H9 (cell line): ENCODE data around the gene FNIP2. TPM values are rescaled to one million over a fixed set of nuclear protein-coding genes. Genes with fewer than 3 reads are reported as not detected.

Experiments
- DNase-seq: peaks from one replicate; pipeline ENCODE4 v3.0.0-alpha.2; 2017
- H2AFZ ChIP-seq: one replicate; pipeline ENCODE4 v1.6.1; 2013; ENCODE audit warnings: mild to moderate bottlenecking, low read length, control low read depth, moderate library complexity
- H2AK5ac ChIP-seq: 2 replicates; pipeline ENCODE4 v1.6.1; 2013; ENCODE audit warnings: low read length, control low read depth, mixed read lengths; ENCODE audit not compliant: insufficient read length
- H2BK120ac ChIP-seq: one replicate; pipeline ENCODE4 v1.6.1; 2013; ENCODE audit warnings: low read depth, mild to moderate bottlenecking, low read length, control low read depth, inconsistent platforms; ENCODE audit not compliant: poor library complexity, severe bottlenecking
- H2BK12ac ChIP-seq: 2 replicates; pipeline ENCODE4 v1.6.1; 2013; ENCODE audit warnings: low read length, control low read depth, mixed read lengths, low read depth; ENCODE audit not compliant: insufficient read length
- H2BK15ac ChIP-seq: 2 replicates; pipeline ENCODE4 v1.6.1; 2013; ENCODE audit warnings: low read depth, low read length, control low read depth
- H2BK20ac ChIP-seq: one replicate; pipeline ENCODE4 v1.6.1; 2013; ENCODE audit warnings: low read depth, mild to moderate bottlenecking, low read length, control low read depth, inconsistent platforms; ENCODE audit not compliant: poor library complexity, severe bottlenecking
- H2BK5ac ChIP-seq: 2 replicates; pipeline ENCODE4 v1.6.1; 2013; ENCODE audit warnings: low read length, control low read depth, mixed read lengths; ENCODE audit not compliant: insufficient read length
- H3K14ac ChIP-seq: 2 replicates; pipeline ENCODE4 v1.6.1; 2013; ENCODE audit warnings: low read length, control low read depth; ENCODE audit not compliant: insufficient read depth
- H3K18ac ChIP-seq: 2 replicates; pipeline ENCODE4 v1.6.1; 2013; ENCODE audit warnings: low read depth, mild to moderate bottlenecking, mixed read lengths, low read length, control low read depth; ENCODE audit not compliant: insufficient read length
- H3K23ac ChIP-seq: 2 replicates; pipeline ENCODE4 v1.6.1; 2013; ENCODE audit warnings: low read length, control low read depth, mixed read lengths, low read depth; ENCODE audit not compliant: insufficient read length
- H3K23me2 ChIP-seq: 2 replicates; pipeline ENCODE4 v1.6.1; 2013; ENCODE audit warnings: low read depth, mild to moderate bottlenecking, mixed read lengths, low read length, control low read depth; ENCODE audit not compliant: insufficient read length, poor library complexity, severe bottlenecking
- H3K27ac ChIP-seq: 2 replicates; pipeline ENCODE4 v1.5.1; 2013; ENCODE audit warnings: low read length, control low read depth, mixed read lengths, low read depth; ENCODE audit not compliant: insufficient read length
- H3K27me3 ChIP-seq: 2 replicates; pipeline ENCODE4 v1.6.1; 2013; ENCODE audit warnings: low read length, control low read depth, inconsistent platforms; ENCODE audit not compliant: insufficient read depth
- H3K4ac ChIP-seq: 2 replicates; pipeline ENCODE4 v1.6.1; 2013; ENCODE audit warnings: low read depth, mild to moderate bottlenecking, control low read depth, inconsistent platforms, low read length, moderate library complexity
- H3K4me1 ChIP-seq: 2 replicates; pipeline ENCODE4 v1.6.1; 2013; ENCODE audit warnings: low read length, control low read depth, inconsistent platforms; ENCODE audit not compliant: insufficient read depth
- H3K4me2 ChIP-seq: 2 replicates; pipeline ENCODE4 v1.6.1; 2013; ENCODE audit warnings: low read length, control low read depth, mixed read lengths; ENCODE audit not compliant: insufficient read length, insufficient read depth
- H3K56ac ChIP-seq: 2 replicates; pipeline ENCODE4 v1.6.1; 2013; ENCODE audit warnings: low read depth, mild to moderate bottlenecking, mixed read lengths, low read length, control low read depth; ENCODE audit not compliant: insufficient read length
- H3K79me1 ChIP-seq: 2 replicates; pipeline ENCODE4 v1.6.1; 2013; ENCODE audit warnings: low read depth, mild to moderate bottlenecking, moderate library complexity, low read length, control low read depth, inconsistent platforms; ENCODE audit not compliant: insufficient read depth, poor library complexity, severe bottlenecking
- H3K79me2 ChIP-seq: 2 replicates; pipeline ENCODE4 v1.6.1; 2013; ENCODE audit warnings: low read length, control low read depth, inconsistent platforms; ENCODE audit not compliant: insufficient read depth
- H3K9ac ChIP-seq: 2 replicates; pipeline ENCODE4 v1.6.1; 2013; ENCODE audit warnings: low read length, control low read depth, mixed read lengths; ENCODE audit not compliant: insufficient read length; ENCODE audit errors: extremely low read depth
- H3K9me3 ChIP-seq: one replicate; pipeline ENCODE4 v1.6.1; 2013; ENCODE audit warnings: low read depth, low read length, inconsistent platforms; ENCODE audit not compliant: control insufficient read depth
- H3T11ph ChIP-seq: one replicate; pipeline ENCODE4 v1.6.1; 2013; ENCODE audit warnings: mild to moderate bottlenecking, low read length, control low read depth, inconsistent platforms
- H4K20me1 ChIP-seq: one replicate; pipeline ENCODE4 v1.6.1; 2013; ENCODE audit not compliant: control insufficient read depth, insufficient read length, insufficient read depth
- H4K5ac ChIP-seq: 2 replicates; pipeline ENCODE4 v1.6.1; 2013; ENCODE audit warnings: low read depth, mild to moderate bottlenecking, mixed read lengths, low read length, control low read depth; ENCODE audit not compliant: insufficient read length
- H4K8ac ChIP-seq: replicated peaks from 2 replicates; pipeline ENCODE4 v1.6.1; 2013; ENCODE audit warnings: low read length, control low read depth, mixed read lengths, low read depth; ENCODE audit not compliant: insufficient read length
- H4K91ac ChIP-seq: 2 replicates; pipeline ENCODE4 v1.6.1; 2013; ENCODE audit warnings: low read depth, mild to moderate bottlenecking, moderate library complexity, mixed read lengths, low read length, control low read depth; ENCODE audit not compliant: insufficient read length
- H3K27ac Mint-ChIP-seq, 3 experiments: 2 replicates in 2 of 3; 3 replicates in 1 of 3; pipeline ENCODE4 v1.8.0; 2020 to 2021; ENCODE audit warnings: mixed read lengths in 3 of 3, mild to moderate bottlenecking in 1 of 3, moderate library complexity in 1 of 3
- H3K27me3 Mint-ChIP-seq: 2 replicates; pipeline ENCODE4 v1.8.0; 2021; ENCODE audit warnings: low read depth, mild to moderate bottlenecking, moderate library complexity, mixed read lengths
- H3K36me3 Mint-ChIP-seq, 3 experiments: 2 replicates in 2 of 3; 3 replicates in 1 of 3; pipeline ENCODE4 v1.8.0; 2020 to 2021; ENCODE audit warnings: low read depth in 3 of 3, mixed read lengths in 3 of 3; ENCODE audit not compliant: insufficient read depth in 1 of 3
- H3K4me1 Mint-ChIP-seq, 2 experiments: 2 replicates each; pipeline ENCODE4 v1.8.0; 2020; ENCODE audit warnings: mixed read lengths in 2 of 2
- H3K4me3 Mint-ChIP-seq, 2 experiments: 2 replicates in 1 of 2; 3 replicates in 1 of 2; pipeline ENCODE4 v1.8.0; 2020 to 2021; ENCODE audit warnings: mild to moderate bottlenecking in 2 of 2, mixed read lengths in 2 of 2, moderate library complexity in 1 of 2
- H3K9me3 Mint-ChIP-seq, 2 experiments: 2 replicates in 1 of 2; 3 replicates in 1 of 2; pipeline ENCODE4 v1.8.0; 2020; ENCODE audit warnings: mild to moderate bottlenecking in 2 of 2, mixed read lengths in 2 of 2, moderate library complexity in 1 of 2
- WGBS: extraction: QIAGEN DNeasy Blood & Tissue Kit; methylation state at CpG from one replicate; pipeline ENCODE4 v1.1.7; 2013; ENCODE audit warnings: missing lambda C conversion rate, low lambda C conversion rate, mixed read lengths; ENCODE audit not compliant: insufficient read length; ENCODE audit errors: extremely low coverage; 5-methylcytosine and 5-hydroxymethylcytosine counted together
- total RNA-seq: library from RNA; stranded (reverse); gene quantifications from 2 replicates; pipeline ENCODE4 v1.2.1, GENCODE V29; 2021
- TF ChIP-seq, protein P1 (sequence below): fragments of 200-600 bp; sonication (generic); conservative IDR thresholded peaks from 3 replicates; pipeline ENCODE4 v1.8.0; 2021; ENCODE audit warnings: antibody characterized with exemption, mild to moderate bottlenecking

The FNIP2 gene
- total RNA-seq, 1 experiment from 2014 or later, result 9.6 TPM

DNA sequence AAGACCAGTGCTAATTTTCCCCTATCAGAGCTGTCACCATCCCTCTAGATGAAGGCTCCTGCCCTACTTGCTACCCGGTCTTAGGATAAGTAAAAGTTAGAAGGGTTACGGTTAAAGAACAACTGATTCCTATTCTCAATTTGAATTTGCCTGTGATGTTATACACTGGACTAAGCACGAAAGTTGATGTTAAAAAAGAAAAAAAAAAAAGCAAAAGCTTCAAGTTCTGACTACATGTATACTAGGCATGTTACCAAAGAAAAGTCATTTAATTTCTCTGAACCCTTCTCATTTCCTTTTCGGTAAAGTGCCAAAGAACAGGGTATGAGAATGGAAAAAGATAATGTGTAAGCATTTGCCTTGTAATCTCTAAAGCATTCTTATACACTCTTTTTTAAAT lies 44.2 kb upstream of the FNIP2 start:
- TF ChIP-seq, protein P1, sequence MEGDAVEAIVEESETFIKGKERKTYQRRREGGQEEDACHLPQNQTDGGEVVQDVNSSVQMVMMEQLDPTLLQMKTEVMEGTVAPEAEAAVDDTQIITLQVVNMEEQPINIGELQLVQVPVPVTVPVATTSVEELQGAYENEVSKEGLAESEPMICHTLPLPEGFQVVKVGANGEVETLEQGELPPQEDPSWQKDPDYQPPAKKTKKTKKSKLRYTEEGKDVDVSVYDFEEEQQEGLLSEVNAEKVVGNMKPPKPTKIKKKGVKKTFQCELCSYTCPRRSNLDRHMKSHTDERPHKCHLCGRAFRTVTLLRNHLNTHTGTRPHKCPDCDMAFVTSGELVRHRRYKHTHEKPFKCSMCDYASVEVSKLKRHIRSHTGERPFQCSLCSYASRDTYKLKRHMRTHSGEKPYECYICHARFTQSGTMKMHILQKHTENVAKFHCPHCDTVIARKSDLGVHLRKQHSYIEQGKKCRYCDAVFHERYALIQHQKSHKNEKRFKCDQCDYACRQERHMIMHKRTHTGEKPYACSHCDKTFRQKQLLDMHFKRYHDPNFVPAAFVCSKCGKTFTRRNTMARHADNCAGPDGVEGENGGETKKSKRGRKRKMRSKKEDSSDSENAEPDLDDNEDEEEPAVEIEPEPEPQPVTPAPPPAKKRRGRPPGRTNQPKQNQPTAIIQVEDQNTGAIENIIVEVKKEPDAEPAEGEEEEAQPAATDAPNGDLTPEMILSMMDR, result no peak
- DNase-seq, result no peak
- H2BK5ac ChIP-seq, result no peak overlapping the region
- no peak overlapping the region for H3K56ac ChIP-seq
- no peak overlapping the region for H3K14ac ChIP-seq
- Mint-ChIP-seq H3K9me3 (no peaks in the 10 kb centered on the region), H3K36me3 (peaks cover 11 to 19% (median 18%) of the 10 kb centered on the region in 3 experiments; a peak in 6 of 7 replicates), H3K4me1 (peaks cover 14 to 21% of the 10 kb centered on the region in 2 experiments), H3K27me3 (no peaks in the 10 kb centered on the region), H3K27ac (no peak overlapping the region), H3K4me3 (no peak overlapping the region; a peak in 1 of 5 replicates)
- no peaks in the 10 kb centered on the region for H3K9me3 ChIP-seq
- H3K4me2 ChIP-seq, result no peak overlapping the region
- H3K27ac ChIP-seq, result no peak overlapping the region
- no peak overlapping the region for H4K5ac ChIP-seq
- H3K27me3 ChIP-seq, result no peaks in the 10 kb centered on the region
- no peak overlapping the region for H2BK120ac ChIP-seq
- no peak overlapping the region for H3K18ac ChIP-seq
- no peak overlapping the region for H3T11ph ChIP-seq
- no peak overlapping the region for H2BK15ac ChIP-seq
- no peak overlapping the region for H4K8ac ChIP-seq
- H3K4me1 ChIP-seq, result peaks cover 2% of the 10 kb centered on the region; the same call in 1 of the 2 replicates
- no peak overlapping the region for H2AFZ ChIP-seq
- no peaks in the 10 kb centered on the region for H3K79me1 ChIP-seq
- H2BK12ac ChIP-seq, result no peak overlapping the region
- no peak overlapping the region for H3K23ac ChIP-seq
- H3K9ac ChIP-seq, result no peak overlapping the region
- H3K4ac ChIP-seq, result no peak overlapping the region
- H3K23me2 ChIP-seq, result peaks cover 12% of the 10 kb centered on the region
- H2BK20ac ChIP-seq, result no peak overlapping the region
- H4K91ac ChIP-seq, result no peak overlapping the region
- no peaks in the 10 kb centered on the region for H4K20me1 ChIP-seq
- no peak overlapping the region for H2AK5ac ChIP-seq
- WGBS, result no CpG with 5 or more reads among the region's 4 CpGs
- peaks cover 7% of the 10 kb centered on the region; the same call in 1 of the 2 replicates for H3K79me2 ChIP-seq
